ENCODE results near the gene C3orf49.

C3orf49 gene

DNA sequence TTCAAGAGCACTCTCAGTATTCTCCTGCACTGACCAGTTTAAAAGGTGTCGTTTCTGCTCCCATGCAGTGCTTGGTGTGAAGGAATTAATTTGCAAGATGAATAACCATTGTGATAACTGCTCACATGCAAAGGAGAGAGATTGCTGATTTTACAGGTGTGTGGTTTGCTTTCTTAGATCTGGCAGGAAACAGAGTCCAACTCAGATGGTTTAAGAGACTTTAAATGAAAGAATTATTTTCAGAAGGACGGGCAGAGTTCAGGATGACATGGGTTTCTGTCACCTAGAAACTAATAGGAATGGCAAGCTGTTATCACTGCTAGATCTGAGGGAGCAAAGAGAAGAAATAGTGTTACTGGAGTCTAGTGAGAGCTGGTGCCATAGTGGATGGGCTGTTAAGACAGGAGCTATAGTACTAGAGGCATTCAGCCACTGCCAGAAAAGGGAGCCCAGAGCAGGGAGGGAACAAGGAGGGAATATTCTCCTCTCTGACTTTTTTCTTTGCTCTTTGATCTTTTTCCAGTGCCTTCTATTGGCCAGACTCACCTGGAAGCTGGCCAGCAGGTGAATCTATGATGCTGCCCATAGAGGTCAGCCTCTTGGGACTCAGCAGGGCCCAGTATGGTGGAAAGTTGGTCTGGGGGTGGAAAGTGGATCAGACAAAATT is 59.4 kb downstream of the C3orf49 start:
- DNase-seq (ENCODE audit: extremely low read depth in 1 of 2, low read depth in 1 of 2) = no peak

DNA sequence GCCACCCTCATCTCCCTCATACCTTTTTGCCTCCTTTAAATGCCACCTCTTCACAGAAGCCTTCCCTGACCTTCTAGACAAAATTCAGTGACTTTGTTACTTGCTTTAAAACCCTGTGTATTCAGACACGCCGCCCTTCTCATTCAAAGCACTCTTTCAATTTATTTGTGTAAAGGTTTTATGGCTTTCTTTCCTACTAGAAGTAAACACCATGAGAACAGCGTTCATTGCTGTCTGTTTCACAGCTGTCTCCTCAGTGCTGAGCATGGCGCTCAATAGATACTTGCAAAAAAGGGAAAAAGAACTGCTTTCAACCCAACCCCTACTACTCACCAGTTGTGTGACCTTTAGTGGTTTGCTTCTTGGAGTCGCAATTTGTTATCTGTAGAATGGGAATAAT is 61.6 kb downstream of the C3orf49 start:
- DNase-seq (ENCODE audit: extremely low read depth in 1 of 2, low read depth in 1 of 2) = no peak

DNA sequence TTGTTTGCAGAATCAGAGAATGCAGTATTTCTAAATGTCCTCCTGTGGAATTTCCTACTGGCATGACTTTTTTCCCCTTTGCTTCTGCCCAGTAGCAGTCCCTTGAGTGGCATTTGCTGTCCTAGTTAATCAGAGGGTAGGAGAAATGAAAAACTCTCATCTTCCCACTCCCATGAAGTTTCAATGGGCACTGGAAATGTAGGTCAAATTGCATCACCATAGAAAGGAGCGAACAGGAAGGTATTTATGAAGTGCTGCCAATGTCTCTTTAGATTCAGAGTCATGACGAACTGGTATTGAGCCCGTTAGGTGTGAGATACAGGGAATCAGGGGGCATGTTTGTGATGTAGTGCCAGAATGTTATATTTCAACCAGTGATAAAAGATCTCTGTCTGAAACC is 67.8 kb downstream of the C3orf49 start:
- no peak for DNase-seq (ENCODE audit: extremely low read depth in 1 of 2, low read depth in 1 of 2)

DNA sequence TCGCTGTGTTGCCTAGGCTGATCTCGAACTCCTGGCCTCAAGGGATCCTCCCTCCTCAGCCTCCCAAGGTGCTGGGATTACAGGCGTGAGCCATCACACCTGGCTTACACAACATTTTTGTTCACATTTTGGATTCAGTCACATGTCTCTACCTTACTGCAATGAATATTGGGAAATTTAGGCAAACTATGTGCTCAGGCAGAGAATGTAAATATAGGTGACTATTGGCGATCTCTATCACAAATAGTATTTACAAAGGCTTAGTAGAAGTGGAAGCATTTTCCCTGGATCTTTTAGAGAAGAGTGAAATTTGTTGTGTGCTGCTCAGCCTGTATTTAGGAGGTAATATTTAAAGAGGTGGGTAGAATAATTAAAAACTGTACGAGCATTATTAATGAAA is 72.4 kb downstream of the C3orf49 start:
- no peak for DNase-seq (ENCODE audit: extremely low read depth in 1 of 2, low read depth in 1 of 2)

DNA sequence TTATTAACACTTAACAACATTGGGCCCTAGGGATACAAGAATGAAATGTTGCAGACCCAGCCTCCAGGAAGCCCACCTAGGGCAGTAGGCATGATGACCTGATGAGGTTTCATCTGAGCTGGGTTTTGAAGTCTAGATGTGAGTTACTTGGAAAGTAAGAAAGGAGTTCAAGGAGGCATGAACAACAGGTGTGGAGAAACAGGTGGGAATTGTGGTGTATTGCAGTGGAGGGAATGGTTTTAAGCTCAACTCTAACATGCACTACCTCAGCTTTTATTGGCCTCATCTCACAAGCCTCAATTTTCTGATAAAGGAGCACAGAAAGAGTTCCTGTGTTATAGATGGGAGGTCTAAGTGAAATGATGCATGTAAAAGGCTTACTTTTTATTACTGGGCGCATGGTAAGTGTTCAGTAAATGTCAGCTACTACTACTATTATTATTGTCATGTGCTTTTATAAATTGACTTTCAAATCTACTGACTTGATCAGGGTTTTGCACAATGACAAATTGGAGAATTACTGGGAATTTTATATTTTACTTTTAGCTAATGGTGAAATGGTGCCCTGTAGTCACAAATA is 73.8 kb downstream of the C3orf49 start:
- no peak for DNase-seq (ENCODE audit: extremely low read depth in 1 of 2, low read depth in 1 of 2)

DNA sequence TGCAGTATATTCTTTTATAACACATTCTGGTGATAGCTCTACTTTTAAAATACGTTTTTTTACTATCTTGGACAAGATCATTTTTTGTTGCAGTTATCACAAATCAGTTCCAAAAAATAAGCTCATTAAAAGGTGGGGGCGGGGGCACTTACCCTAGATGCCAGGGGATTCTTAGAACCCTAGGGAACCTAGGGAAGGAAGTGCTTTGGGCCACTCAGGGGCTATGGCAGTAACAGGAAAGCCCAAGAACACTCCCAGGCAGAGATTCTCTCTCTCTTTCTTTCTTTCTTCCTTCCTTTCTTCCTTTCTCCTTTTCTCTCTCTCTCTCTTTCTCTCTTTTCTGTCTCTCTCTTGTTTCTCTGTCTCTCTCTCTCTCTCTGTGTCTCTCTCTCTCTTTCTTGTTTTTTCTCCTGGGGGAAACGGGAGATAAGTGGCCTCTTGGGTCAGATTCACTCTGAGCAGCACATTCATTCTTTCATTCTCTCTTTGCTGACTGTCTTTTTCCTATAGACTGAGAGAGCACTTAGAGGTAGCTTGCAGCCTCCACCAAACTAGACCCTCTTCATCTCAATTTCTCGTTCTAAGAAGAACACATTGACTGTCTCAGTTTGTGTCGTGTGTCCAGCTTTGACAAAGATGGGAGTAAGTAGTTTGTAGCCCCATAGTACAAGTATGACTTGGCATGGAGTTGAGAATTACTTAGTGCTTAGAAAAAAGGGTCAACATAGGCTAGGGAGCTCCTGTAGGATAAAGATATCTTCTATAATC is 76.5 kb downstream of the C3orf49 start:
- no peak for DNase-seq (ENCODE audit: extremely low read depth in 1 of 2, low read depth in 1 of 2)

DNA sequence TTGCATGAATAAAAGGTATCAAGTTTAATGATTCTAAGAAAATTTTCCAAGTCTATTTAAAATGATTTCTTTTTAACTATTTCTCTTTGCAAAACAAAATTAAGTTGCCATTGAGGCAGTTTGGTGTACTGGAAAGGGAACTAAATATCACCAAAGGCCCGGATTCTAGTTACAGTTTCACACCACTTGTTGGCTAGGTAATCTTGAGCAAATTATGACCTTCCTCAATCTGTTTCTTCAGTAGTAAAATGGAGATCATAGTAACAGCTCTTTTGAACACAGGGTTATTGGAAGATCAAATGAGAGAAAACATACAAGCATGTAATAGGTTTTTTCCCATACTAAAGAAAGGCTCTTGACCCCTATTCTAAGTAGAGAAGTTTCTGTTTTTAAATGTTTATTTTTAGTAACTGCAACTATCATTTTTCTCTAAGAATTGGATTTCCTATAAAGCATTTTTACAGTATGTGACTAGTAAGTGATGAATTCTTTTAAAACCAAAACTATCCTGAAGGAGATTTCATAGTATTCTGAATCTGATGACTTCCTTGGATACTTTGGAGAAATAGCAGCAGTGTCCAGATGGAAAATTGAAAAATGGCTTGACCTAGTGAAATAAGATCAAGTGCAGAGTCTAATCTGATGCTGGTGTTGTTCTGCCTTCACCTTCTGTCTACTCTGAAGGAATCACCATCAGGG is 77.4 kb downstream of the C3orf49 start:
- DNase-seq (ENCODE audit: extremely low read depth in 1 of 2, low read depth in 1 of 2) = no peak
